Activated CD8-positive, alpha-beta T cell treated with anti-CD3 and anti-CD28 coated beads, Interleukin-2, amount 10 ng/mL, durations not matched to agents 7 days and 5 days (primary cell): Measurements from ENCODE around the gene SEMA7A. TPM values are rescaled to one million over a fixed set of nuclear protein-coding genes. Genes with fewer than 3 reads are reported as not detected.

Source experiments
- ATAC-seq: fragments of 150-1000 bp; cut with Tn5 transposase; one replicate; pipeline ENCODE4 v1.10.0; 2021; ENCODE audit warnings: moderate library complexity
- CTCF ChIA-PET: fragments of 350-600 bp; sonication (Branson Sonifier 250); formaldehyde crosslinking; loops from one replicate; lab custom pipeline; 2021; ENCODE audit warnings: antibody characterized with exemption; lab: Charles Lee
- POLR2A ChIA-PET: fragments of 350-600 bp; sonication (Branson Sonifier 250); formaldehyde crosslinking; loops from one replicate; lab custom pipeline; 2021; ENCODE audit warnings: antibody characterized with exemption; lab: Charles Lee
- DNase-seq: peaks from one replicate; pipeline ENCODE4 v3.0.0-alpha.2; 2020
- H3K27ac Mint-ChIP-seq: one replicate; pipeline ENCODE4 v1.8.0; 2021; ENCODE audit warnings: mild to moderate bottlenecking, mixed read lengths
- H3K27me3 Mint-ChIP-seq: one replicate; pipeline ENCODE4 v1.8.0; 2021; ENCODE audit warnings: low read depth, mixed read lengths
- H3K36me3 Mint-ChIP-seq: one replicate; pipeline ENCODE4 v1.8.0; 2021; ENCODE audit warnings: low read depth, mixed read lengths
- H3K4me1 Mint-ChIP-seq: one replicate; pipeline ENCODE4 v1.8.0; 2021; ENCODE audit warnings: low read depth, mixed read lengths
- H3K4me3 Mint-ChIP-seq: one replicate; pipeline ENCODE4 v1.8.0; 2021; ENCODE audit warnings: mild to moderate bottlenecking, mixed read lengths
- H3K9me3 Mint-ChIP-seq: one replicate; pipeline ENCODE4 v1.8.0; 2022; ENCODE audit warnings: mixed read lengths; ENCODE audit not compliant: insufficient read depth
- total RNA-seq, 2 experiments: library from RNA; stranded (reverse); gene quantifications; one replicate each; pipeline ENCODE4 v1.2.3, GENCODE V29; 2021

SEMA7A gene
- total RNA-seq, 2 experiments from 2014 or later: 16.1 to 16.9 TPM

DNA sequence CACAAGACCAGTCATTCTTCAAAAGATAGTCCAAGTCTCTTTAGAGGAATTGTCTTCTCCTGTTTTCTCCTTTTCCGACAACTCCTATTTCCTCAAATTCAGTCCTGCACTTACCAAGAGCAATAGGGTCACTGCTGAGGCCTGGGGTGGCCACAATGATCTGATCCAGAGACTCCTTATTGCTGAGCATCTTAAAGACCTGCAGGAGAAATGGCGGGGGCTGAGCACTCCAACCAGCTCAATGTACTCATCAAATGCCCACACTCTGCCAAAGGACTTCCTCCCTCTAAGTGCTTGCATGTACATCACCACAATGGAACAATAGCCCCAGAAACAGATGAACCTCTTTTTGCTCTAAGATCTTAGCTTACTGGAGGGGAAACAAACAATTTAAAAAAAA, 17.6 kb upstream of the SEMA7A start:
- no peak for ATAC-seq

DNA sequence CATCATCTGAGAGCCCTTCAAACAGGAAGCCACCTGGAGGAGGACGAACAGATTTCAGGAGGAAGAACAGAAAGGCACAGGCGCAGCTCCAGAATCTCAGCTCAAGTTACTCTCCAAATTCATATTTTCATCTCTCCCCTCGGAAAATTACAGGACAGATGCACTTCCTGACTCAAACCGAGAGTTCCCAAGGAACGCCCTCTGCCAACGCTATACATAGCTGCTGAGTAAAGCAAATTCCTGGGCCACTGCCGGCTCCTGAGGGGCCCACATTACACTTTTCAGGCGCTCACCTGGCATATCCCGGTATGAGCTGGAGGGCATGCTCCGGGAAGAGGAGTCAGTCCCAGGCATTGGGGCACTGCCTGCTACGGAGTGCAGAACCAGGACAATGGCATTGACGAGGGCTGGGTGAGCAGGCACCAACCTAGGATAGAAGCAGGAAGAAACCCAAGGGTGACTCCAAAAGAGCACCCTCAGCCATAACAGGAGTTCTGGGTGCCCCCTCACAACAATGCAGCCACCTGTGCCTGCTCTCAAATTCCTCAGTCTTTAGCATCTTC, 16.0 kb upstream of the SEMA7A start:
- Mint-ChIP-seq H3K27me3 (no peaks in the 10 kb centered on the region), H3K9me3 (no peaks in the 10 kb centered on the region), H3K4me3 (no peak overlapping the region), H3K27ac (no peak overlapping the region), H3K4me1 (peaks cover 22% of the 10 kb centered on the region), H3K36me3 (peaks cover 55% of the 10 kb centered on the region)
- POLR2A ChIA-PET: interaction anchor here (1.3 kb wide), 1 partner anchor 11 kb away, joined by 5 read pairs; the partner anchor contains the start of gene UBL7
- CTCF ChIA-PET: interaction anchor here (0.9 to 3.0 kb wide), 6 partner anchors 10 to 395 kb away, joined by 3 to 12 read pairs (median 6); partner anchors contain the start of gene UBL7
- ATAC-seq (no peak), DNase-seq (no peak)

More for the DNA sequence above, 17.6 kb upstream of the SEMA7A start:
- no peak for DNase-seq
- CTCF ChIA-PET: interaction anchor here (1.1 to 1.8 kb wide), 4 partner anchors 13 to 78 kb away, joined by 3 to 8 read pairs (median 4); no protein-coding TSS in a partner anchor
- Mint-ChIP-seq H3K4me1 (peaks cover 34% of the 10 kb centered on the region), H3K36me3 (peaks cover 64% of the 10 kb centered on the region), H3K27me3 (no peaks in the 10 kb centered on the region), H3K4me3 (no peak overlapping the region), H3K27ac (no peak overlapping the region), H3K9me3 (no peaks in the 10 kb centered on the region)
- POLR2A ChIA-PET: interaction anchor here (0.6 kb wide), 1 partner anchor 117 kb away, joined by 3 read pairs; no protein-coding TSS in a partner anchor

DNA sequence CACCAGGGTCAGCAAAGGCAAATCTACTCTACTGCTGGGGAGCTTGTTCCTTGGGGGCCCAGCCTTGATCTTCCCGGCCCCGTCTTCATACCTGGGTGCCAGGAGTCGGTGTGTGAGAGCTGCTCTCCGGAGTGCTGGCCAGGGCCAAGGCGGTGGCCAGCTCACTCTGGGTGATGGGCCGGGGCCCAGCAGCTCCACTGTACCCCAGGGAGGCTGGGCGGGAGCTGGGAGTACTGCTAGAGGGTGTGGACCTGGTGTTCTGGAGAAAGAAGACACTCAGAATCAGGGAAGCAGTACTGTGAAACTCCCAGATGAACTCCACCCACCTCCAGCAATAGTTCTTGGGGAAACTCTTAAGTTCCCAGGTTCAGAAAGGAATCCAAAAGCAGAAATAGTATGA, 15.3 kb upstream of the SEMA7A start:
- ChIA-PET POLR2A (interaction anchor here (1.3 kb wide), 1 partner anchor 12 kb away, joined by 5 read pairs; the partner anchor contains the start of gene UBL7), CTCF (interaction anchor here (1.0 to 3.0 kb wide), 4 partner anchors 10 to 395 kb away, joined by 3 to 12 read pairs (median 7); partner anchors contain the start of gene UBL7)
- Mint-ChIP-seq H3K9me3 (no peaks in the 10 kb centered on the region), H3K36me3 (peaks cover 55% of the 10 kb centered on the region), H3K4me3 (no peak overlapping the region), H3K27ac (no peak overlapping the region), H3K27me3 (no peaks in the 10 kb centered on the region), H3K4me1 (peaks cover 20% of the 10 kb centered on the region)
- DNase-seq (no peak), ATAC-seq (no peak)

DNA sequence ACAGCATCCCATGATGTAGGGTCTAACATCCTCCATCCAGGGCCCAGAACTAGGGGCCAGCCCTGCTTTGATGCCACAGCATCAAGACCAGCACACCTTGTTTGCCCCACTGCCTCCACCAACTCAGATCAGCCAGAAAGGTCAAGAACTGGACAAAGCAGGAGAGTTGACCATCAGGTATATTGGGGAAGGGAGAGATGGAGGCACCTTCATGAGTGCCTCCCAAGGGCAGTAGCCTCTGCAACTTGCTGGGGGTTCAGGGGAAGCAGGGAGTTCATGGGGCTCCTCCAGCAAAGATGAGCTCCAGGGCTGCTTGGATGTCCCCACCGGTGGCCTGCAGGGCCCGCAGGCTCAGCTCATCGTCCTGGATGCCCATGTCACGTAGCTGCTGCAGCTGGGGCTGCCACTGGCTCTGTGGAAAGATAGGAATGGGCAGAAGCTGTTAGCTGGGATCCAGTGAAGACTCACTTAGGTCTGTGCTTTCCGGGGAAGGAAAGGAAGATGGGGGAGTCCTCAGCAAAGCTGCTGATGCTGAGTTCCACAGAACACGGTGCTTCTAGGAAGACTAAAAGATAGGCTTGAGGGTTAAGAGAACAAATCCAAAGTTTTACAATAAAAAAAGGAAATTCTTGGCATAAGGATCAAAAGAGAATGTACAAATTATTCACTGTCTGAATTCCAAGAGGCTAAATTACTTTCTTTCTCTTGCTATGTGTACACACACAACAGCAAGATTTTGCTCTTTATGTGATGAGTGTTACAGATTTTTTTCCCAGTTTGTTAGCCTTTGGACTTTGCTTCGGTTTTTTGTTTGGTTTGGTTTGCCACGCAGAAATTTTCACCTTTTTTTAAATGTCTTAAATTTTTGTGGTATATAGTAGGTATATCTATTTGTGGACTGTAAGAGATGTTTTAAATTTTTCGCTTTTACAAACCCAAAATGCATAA, 12.3 kb upstream of the SEMA7A start:
- Mint-ChIP-seq H3K27ac (no peak overlapping the region), H3K36me3 (peaks cover 38% of the 10 kb centered on the region), H3K27me3 (no peaks in the 10 kb centered on the region), H3K9me3 (no peaks in the 10 kb centered on the region), H3K4me3 (no peak overlapping the region), H3K4me1 (peaks cover 21% of the 10 kb centered on the region)
- ChIA-PET CTCF (interaction anchor here (0.9 to 27.0 kb wide), 3 partner anchors 35 to 67 kb away, joined by 3 to 677 read pairs (median 3); no protein-coding TSS in a partner anchor), POLR2A (interaction anchor here (0.6 to 1.1 kb wide), 2 partner anchors 15 kb away, joined by 3 read pairs; partner anchors contain the start of gene UBL7)
- ATAC-seq: no peak
- DNase-seq: no peak

DNA sequence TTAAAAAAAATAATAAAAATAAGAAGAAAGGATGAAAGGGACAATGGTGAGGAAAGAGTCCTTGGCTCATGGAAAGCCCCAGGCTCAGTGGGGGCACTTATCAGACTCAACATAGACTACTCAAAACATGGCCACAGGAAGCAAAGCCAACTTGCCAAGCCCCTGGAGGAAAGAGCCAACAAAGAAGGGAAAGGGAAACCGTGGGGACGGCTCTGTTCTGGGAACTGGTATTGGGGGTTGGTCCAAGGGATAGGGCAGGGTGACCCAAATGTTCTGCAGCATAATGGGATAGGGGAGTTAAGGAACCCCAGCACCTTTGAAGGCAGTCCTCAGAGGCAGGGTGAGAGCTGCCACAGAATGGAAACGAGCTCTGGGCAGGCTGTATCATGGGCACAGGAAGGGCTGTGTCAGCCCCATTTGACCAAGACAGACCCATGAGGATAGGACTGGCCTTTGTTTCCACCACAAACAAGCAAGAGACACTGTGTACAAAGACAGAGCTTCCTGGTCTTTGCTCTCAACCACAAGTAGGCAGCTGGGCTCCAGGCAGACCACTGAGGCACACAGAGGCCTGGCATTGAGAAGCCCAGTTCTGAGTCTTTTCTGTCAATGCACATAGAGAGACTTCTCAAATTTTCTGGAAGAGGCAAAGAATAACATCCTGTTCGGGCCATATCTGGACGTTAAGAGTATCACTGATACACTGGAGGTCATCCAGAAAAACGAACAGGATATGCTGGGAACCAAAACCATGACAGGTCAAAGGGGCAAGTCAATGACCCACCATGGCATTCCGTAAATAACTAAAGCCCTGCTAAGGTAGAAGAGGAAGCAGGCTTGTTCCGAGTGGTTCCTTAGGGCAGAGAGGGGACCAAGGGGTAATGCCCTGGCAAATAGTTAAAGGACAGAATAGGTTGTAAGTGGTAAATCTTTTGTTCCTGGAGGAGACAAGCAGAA, 10.6 kb upstream of the SEMA7A start:
- ChIA-PET CTCF (interaction anchor here (0.6 to 27.0 kb wide), 2 partner anchors 65 to 113 kb away, joined by 3 to 677 read pairs; no protein-coding TSS in a partner anchor), POLR2A (no interaction called here)
- Mint-ChIP-seq H3K9me3 (no peaks in the 10 kb centered on the region), H3K27ac (no peak overlapping the region), H3K4me3 (no peak overlapping the region), H3K27me3 (no peaks in the 10 kb centered on the region), H3K36me3 (peaks cover 23% of the 10 kb centered on the region), H3K4me1 (peaks cover 21% of the 10 kb centered on the region)
- DNase-seq: no peak
- no peak for ATAC-seq

DNA sequence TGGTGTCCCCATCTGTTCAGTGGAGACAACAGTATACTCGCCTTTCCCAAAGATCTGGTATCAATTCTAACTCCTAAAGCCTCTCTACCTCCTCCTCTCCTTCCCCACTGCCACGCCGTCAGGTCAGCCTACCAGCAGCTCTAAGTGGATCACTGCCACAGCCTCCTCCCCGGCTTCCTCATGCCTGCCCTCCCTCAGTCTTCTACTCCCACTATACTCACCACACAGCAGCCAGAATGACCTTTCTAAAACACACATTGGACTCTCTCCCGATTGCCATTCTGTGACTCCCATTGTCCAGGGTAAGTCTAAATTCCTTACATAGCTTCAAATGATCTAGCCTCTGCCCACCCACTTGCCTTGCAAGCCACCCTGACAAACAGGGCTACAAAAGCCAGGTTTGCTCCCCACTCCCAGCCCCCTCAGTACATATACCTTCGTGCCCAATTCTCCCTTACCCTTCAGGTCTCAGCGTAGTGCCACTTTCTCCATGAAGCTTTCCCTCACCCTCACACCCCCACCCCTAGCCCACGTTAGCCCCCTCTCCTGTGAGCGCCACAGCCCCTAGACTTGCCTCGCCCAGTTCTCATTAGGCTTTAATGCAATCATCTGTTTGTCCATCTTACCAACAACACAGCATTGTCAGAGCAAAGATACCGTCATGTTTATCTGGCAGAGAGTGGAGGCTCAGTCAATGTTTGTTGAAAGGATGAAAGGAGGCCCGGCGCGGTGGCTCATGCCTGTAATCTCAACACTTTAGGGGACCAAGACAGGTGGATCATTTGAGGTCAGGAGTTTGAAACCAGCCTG, 9.5 kb upstream of the SEMA7A start:
- ChIA-PET POLR2A (interaction anchor here (0.7 to 2.0 kb wide), 5 partner anchors 18 to 97 kb away, joined by 3 to 11 read pairs (median 4); partner anchors contain the start of genes ARID3B and UBL7), CTCF (interaction anchor here (27.0 kb wide), 1 partner anchor 64 kb away, joined by 677 read pairs; no protein-coding TSS in a partner anchor)
- no peaks in the 10 kb centered on the region for H3K27me3 Mint-ChIP-seq
- peak overlapping the region; percentile 68 for H3K27ac Mint-ChIP-seq
- no peaks in the 10 kb centered on the region for H3K9me3 Mint-ChIP-seq
- peaks cover 16% of the 10 kb centered on the region for H3K36me3 Mint-ChIP-seq
- no peak overlapping the region for H3K4me3 Mint-ChIP-seq
- peaks cover 28% of the 10 kb centered on the region for H3K4me1 Mint-ChIP-seq
- ATAC-seq (no peak), DNase-seq (no peak)

DNA sequence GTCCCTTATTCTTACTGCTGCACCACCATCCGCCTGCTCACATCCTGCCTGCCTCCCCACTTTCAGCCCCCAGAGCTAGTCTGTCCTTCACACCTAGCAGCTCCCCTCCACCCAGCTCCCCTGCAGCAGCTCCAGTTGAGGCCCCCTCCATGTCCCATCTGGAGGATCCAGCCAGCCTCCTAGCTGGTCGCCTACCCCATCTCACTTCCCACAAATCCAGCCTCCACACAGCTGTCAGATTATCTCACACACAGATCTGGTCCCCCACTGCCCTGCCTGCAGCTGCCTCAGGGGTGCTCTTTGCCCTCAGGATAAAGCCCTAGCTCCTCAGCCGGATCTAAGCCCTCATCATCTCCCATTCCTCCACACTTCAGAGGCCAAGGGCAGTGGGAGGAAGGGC, 8.8 kb upstream of the SEMA7A start:
- DNase-seq: no peak
- ChIA-PET CTCF (interaction anchor here (27.0 kb wide), 1 partner anchor 63 kb away, joined by 677 read pairs; no protein-coding TSS in a partner anchor), POLR2A (interaction anchor here (0.7 to 2.0 kb wide), 5 partner anchors 18 to 98 kb away, joined by 3 to 11 read pairs (median 4); partner anchors contain the start of genes ARID3B and UBL7)
- peaks cover 30% of the 10 kb centered on the region for H3K4me1 Mint-ChIP-seq
- H3K27ac Mint-ChIP-seq: peak overlapping the region; percentile 20
- H3K4me3 Mint-ChIP-seq: no peak overlapping the region
- peaks cover 9% of the 10 kb centered on the region for H3K36me3 Mint-ChIP-seq
- no peak for ATAC-seq
- no peaks in the 10 kb centered on the region for H3K27me3 Mint-ChIP-seq
- no peaks in the 10 kb centered on the region for H3K9me3 Mint-ChIP-seq

DNA sequence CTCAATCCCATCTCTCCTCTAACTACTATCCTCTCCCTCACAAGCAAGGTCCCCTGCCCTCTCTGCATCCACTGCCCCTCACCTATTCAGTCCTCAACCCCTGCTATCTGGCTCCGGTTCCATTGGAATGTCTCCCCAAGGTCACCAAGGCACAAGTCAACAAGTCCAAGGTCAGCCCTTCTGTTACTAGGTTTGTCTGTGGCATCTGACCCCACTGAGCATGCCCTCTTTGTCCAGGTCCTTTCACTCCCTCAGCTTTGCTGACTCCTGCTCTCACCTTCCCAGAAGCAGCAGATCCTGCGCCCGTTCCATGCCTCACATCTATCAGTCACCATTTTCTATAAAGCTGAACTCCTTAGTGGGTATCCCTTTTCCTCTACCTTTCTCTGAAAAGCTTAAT, 8.3 kb upstream of the SEMA7A start:
- H3K4me1 Mint-ChIP-seq: peaks cover 31% of the 10 kb centered on the region
- POLR2A ChIA-PET: interaction anchor here (1.4 to 2.0 kb wide), 3 partner anchors 19 to 60 kb away, joined by 4 to 11 read pairs (median 6); partner anchors contain the start of gene UBL7
- no peaks in the 10 kb centered on the region for H3K27me3 Mint-ChIP-seq
- H3K9me3 Mint-ChIP-seq: no peaks in the 10 kb centered on the region
- peak overlapping the region; percentile 20 for H3K27ac Mint-ChIP-seq
- ATAC-seq: no peak
- no peak for DNase-seq
- no peak overlapping the region for H3K4me3 Mint-ChIP-seq
- CTCF ChIA-PET: interaction anchor here (1.5 to 27.0 kb wide), 2 partner anchors 12 to 63 kb away, joined by 4 to 677 read pairs; no protein-coding TSS in a partner anchor
- peaks cover 9% of the 10 kb centered on the region for H3K36me3 Mint-ChIP-seq

DNA sequence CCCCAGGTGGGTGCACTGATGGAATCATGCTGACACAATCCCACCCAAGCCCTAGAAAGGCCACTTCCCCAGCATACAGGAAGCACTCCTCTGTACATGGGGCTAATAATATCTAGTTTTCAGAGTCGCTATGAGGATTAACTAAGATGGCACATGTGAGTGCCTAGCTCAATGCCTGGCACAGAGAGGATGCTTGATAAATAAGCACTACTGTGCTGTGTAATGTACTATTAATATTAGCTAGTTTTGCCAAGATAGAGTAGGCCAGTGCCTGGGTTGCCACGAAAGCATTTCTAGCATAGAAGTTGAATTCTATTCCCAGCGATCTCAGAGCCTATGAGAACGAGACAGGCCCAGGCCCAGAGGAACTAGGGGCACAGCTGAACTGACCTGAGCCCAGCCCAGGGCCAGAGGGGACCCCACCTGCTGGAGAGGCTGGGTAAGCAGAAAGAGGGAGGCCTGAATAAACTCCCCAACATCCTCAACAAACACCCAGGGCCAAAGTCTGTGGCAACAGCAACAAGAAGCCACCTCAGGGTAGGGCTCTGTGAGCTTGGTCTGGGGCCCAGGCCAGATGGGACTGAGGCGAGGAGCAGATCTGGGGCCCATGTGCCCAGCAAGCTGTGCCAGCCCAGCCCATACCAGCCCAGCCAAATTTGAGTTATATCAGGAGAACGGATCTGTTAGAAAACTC, 7.6 kb upstream of the SEMA7A start:
- Mint-ChIP-seq H3K27me3 (no peaks in the 10 kb centered on the region), H3K36me3 (peaks cover 7% of the 10 kb centered on the region), H3K9me3 (no peaks in the 10 kb centered on the region), H3K27ac (no peak overlapping the region), H3K4me3 (no peak overlapping the region), H3K4me1 (peaks cover 36% of the 10 kb centered on the region)
- ATAC-seq (no peak), DNase-seq (no peak)
- ChIA-PET CTCF (interaction anchor here (0.9 to 27.0 kb wide), 3 partner anchors 12 to 62 kb away, joined by 3 to 677 read pairs (median 4); no protein-coding TSS in a partner anchor), POLR2A (interaction anchor here (1.4 kb wide), 1 partner anchor 20 kb away, joined by 11 read pairs; the partner anchor contains the start of gene UBL7)
